Endothelial cell of umbilical vein (primary cell): Measurements from ENCODE around the gene DCLRE1A. TPM values are rescaled to one million over a fixed set of nuclear protein-coding genes. Genes with fewer than 3 reads are reported as not detected.
A peak's percentile ranks its signal among the peaks of the same experiment; 100 is the strongest.

Source experiments
- BruUV-seq: library from RNA; stranded (reverse); fragments of 400-500 nt; replicated peaks from 2 replicates; lab custom pipeline; 2021; lab: Mats Ljungman, UMichigan
- CTCF ChIA-PET: fragments of 300-600, 350-600 bp; sonication (Branson Sonifier 250); formaldehyde crosslinking; loops from one replicate; lab custom pipeline; 2021; ENCODE audit warnings: antibody characterized with exemption, inconsistent platforms; lab: Charles Lee
- POLR2A ChIA-PET: fragments of 300-600, 350-600 bp; sonication (Branson Sonifier 250); formaldehyde crosslinking; loops from one replicate; lab custom pipeline; 2021; ENCODE audit warnings: antibody characterized with exemption, inconsistent platforms; lab: Charles Lee
- DNase-seq: peaks from one replicate; pipeline ENCODE4 v3.0.0-alpha.2; 2011; ENCODE audit warnings: low read depth, low spot score
- FAIRE-seq: peaks from 2 replicates; lab custom pipeline; 2011; peaks lifted over from hg19 to GRCh38; lab: Jason Lieb, UNC
- H2AFZ ChIP-seq: 2 replicates; pipeline ENCODE4 v1.6.0; 2012; ENCODE audit warnings: low read depth, low read length, control low read depth, inconsistent platforms
- H3K27ac ChIP-seq: 2 replicates; pipeline ENCODE4 v1.5.1; 2011; ENCODE audit warnings: low read depth, mild to moderate bottlenecking, control low read depth, low read length, moderate library complexity; ENCODE audit not compliant: insufficient read depth
- H3K27me3 ChIP-seq, 2 experiments: 2 replicates each; pipeline versions ENCODE4 v1.6.0 to v1.6.1; 2011; ENCODE audit warnings: low read length in 2 of 2, mixed read lengths in 1 of 2; ENCODE audit not compliant: control insufficient read depth in 2 of 2, insufficient read depth in 2 of 2
- H3K36me3 ChIP-seq, 2 experiments: 2 replicates in 1 of 2; 3 replicates in 1 of 2; pipeline ENCODE4 v1.5.1; 2011; ENCODE audit warnings: low read length in 2 of 2, mild to moderate bottlenecking in 1 of 2, moderate library complexity in 1 of 2; ENCODE audit not compliant: control insufficient read depth in 2 of 2, insufficient read depth in 2 of 2; ENCODE audit errors: extremely low read depth in 1 of 2
- H3K4me1 ChIP-seq: 3 replicates; pipeline ENCODE4 v1.5.1; 2011; ENCODE audit warnings: mild to moderate bottlenecking, low read length; ENCODE audit not compliant: control insufficient read depth, insufficient read depth; ENCODE audit errors: extremely low read depth
- H3K4me2 ChIP-seq: 2 replicates; pipeline ENCODE4 v1.6.1; 2011; ENCODE audit warnings: low read length, control low read depth, mixed read lengths; ENCODE audit not compliant: insufficient read depth
- H3K4me3 ChIP-seq, 3 experiments: fragments of 200-600 bp in 1 of 3; sonication (generic), shearing (Covaris generic) in 1 of 3; replicated peaks in 1 of 3; 2 replicates each; pipeline ENCODE4 v1.5.1; 2011 to 2016; ENCODE audit warnings: control low read depth in 3 of 3, low read length in 3 of 3, mild to moderate bottlenecking in 2 of 3, inconsistent platforms in 1 of 3, low read depth in 1 of 3, moderate library complexity in 1 of 3; ENCODE audit not compliant: insufficient read depth in 1 of 3
- H3K79me2 ChIP-seq: 2 replicates; pipeline ENCODE4 v1.6.0; 2012; ENCODE audit warnings: low read length, inconsistent platforms; ENCODE audit not compliant: control insufficient read depth, insufficient read depth
- H3K9ac ChIP-seq: replicated peaks from 2 replicates; pipeline ENCODE3; 2011; ENCODE audit warnings: low read length, control low read depth; ENCODE audit not compliant: insufficient read depth; ENCODE audit errors: extremely low read depth
- H3K9me1 ChIP-seq: replicated peaks from 3 replicates; pipeline ENCODE4 v1.6.0; 2011; ENCODE audit warnings: mild to moderate bottlenecking, low read length; ENCODE audit not compliant: control insufficient read depth, insufficient read depth; ENCODE audit errors: extremely low read depth
- H3K9me3 ChIP-seq: replicated peaks from 2 replicates; pipeline ENCODE4 v1.5.1; 2012; ENCODE audit warnings: low read length, inconsistent platforms; ENCODE audit not compliant: control insufficient read depth, insufficient read depth
- H4K20me1 ChIP-seq: replicated peaks from 2 replicates; pipeline ENCODE3; 2011; ENCODE audit warnings: mild to moderate bottlenecking, low read length; ENCODE audit not compliant: control insufficient read depth, insufficient read depth; ENCODE audit errors: extremely low read depth
- CTCF ChIP-seq, 2 donors: IDR thresholded peaks; 1 replicate in 1 of 2; 2 replicates in 1 of 2; pipeline ENCODE4 v1.5.1; 2011; ENCODE audit warnings: low read length in 2 of 2, mild to moderate bottlenecking in 2 of 2, moderate library complexity in 2 of 2, control low read depth in 1 of 2, inconsistent platforms in 1 of 2, low read depth in 1 of 2; ENCODE audit not compliant: insufficient read depth in 1 of 2; ENCODE audit errors: extremely low read depth in 1 of 2
- EZH2 ChIP-seq: IDR thresholded peaks from 2 replicates; pipeline ENCODE4 v1.6.1; 2012; ENCODE audit warnings: borderline replicate concordance, low read depth, mild to moderate bottlenecking, moderate library complexity, low read length, inconsistent platforms; ENCODE audit not compliant: severe bottlenecking
- FOS ChIP-seq: IDR thresholded peaks from 2 replicates; pipeline ENCODE4 v1.6.1; 2011; ENCODE audit warnings: mild to moderate bottlenecking, low read length, moderate library complexity, borderline replicate concordance; ENCODE audit not compliant: insufficient read depth
- GATA2 ChIP-seq: IDR thresholded peaks from 2 replicates; pipeline ENCODE4 v1.7.0; 2011; ENCODE audit warnings: low read depth, mild to moderate bottlenecking, moderate library complexity, mixed read lengths, low read length; ENCODE audit not compliant: insufficient read length, insufficient read depth
- JUN ChIP-seq: IDR thresholded peaks from 2 replicates; pipeline ENCODE4 v1.6.1; 2011; ENCODE audit warnings: borderline replicate concordance, low read depth; ENCODE audit not compliant: insufficient read length, insufficient read depth
- MAX ChIP-seq: IDR thresholded peaks from 2 replicates; pipeline ENCODE4 v1.6.1; 2011; ENCODE audit not compliant: insufficient read depth, insufficient read length
- MYC ChIP-seq: IDR thresholded peaks from one replicate; pipeline ENCODE4 v1.6.1; 2011; ENCODE audit warnings: mild to moderate bottlenecking, low read depth, low read length
- POLR2A ChIP-seq: IDR thresholded peaks from 2 replicates; pipeline ENCODE4 v1.6.1; 2012; ENCODE audit warnings: low read depth, mild to moderate bottlenecking, control low read depth, low read length
- POLR2AphosphoS5 ChIP-seq: IDR thresholded peaks from 2 replicates; pipeline ENCODE4 v1.6.1; 2012; ENCODE audit warnings: low read depth, mild to moderate bottlenecking, control low read depth, low read length, moderate library complexity; ENCODE audit not compliant: insufficient read depth
- dilution Hi-C: fragments of 300-500 bp; cut with MboI; formaldehyde crosslinking; loops from one replicate; pipeline ENCODE4 v1.15.0; 2019; ENCODE audit warnings: low sequenced_read_pairs; ENCODE audit not compliant: extremely low pct_ligation_motif_present
- intact Hi-C: fragments of 100-400 bp; cut with micrococcal nuclease; formaldehyde crosslinking; loops from one replicate; pipeline ENCODE4 v1.10.0; 2022
- polyA plus RNA-seq, 4 experiments: library from polyadenylated mRNA; depleted of rRNA in 3 of 4; stranded (reverse) in 3 of 4; unstranded in 1 of 4; fragments of >200 nt; gene quantifications; 2 replicates each; pipeline versions ENCODE4 v1.2.1 to v1.2.3, GENCODE V29; 2011 to 2012; ENCODE audit warnings: missing spikeins in 1 of 4
- total RNA-seq: library from RNA; stranded (reverse); gene quantifications from 2 replicates; pipeline ENCODE4 v1.2.3, GENCODE V29; 2021

Gene DCLRE1A
- total and polyA plus RNA-seq, 2 donors (not counting 3 experiments of a cell fraction or from before 2014, with no cell fraction given), result 3.6 to 6.7 TPM

GRCh38 chr10:113872139-113873030, 18.5 kb upstream of the DCLRE1A start:
- Histone ChIP-seq H3K9me3 (no peaks in the 10 kb centered on the region), H3K27ac (no peak overlapping the region), H4K20me1 (no peaks in the 10 kb centered on the region), H3K9ac (no peak overlapping the region), H3K4me2 (no peak overlapping the region), H3K79me2 (peaks cover 52% of the 10 kb centered on the region), H3K36me3 (peaks cover 0 to under 1% of the 10 kb centered on the region in 2 experiments), H3K4me3 (no peak overlapping the region), H3K9me1 (no peaks in the 10 kb centered on the region), H3K27me3 (no peaks in the 10 kb centered on the region), H3K4me1 (peaks cover 14% of the 10 kb centered on the region), H2AFZ (no peak overlapping the region)
- intact Hi-C loops (loop anchor here (5.0 kb wide), 1 partner anchor 230 kb away; no protein-coding TSS in a partner anchor), dilution Hi-C loops (no loop called here)
- BruUV-seq, result no TSS peak
- DNase-seq (no peak), FAIRE-seq (peak; percentile 54)
- TF ChIP-seq EZH2, result no peak
- no peak for TF ChIP-seq POLR2AphosphoS5
- ChIA-PET CTCF (interaction anchor here (0.6 to 1.9 kb wide), 12 partner anchors 17 to 240 kb away, joined by 3 to 7 read pairs (median 3); partner anchors contain the start of gene ADRB1), POLR2A (no interaction called here)

GRCh38 chr10:113869789-113870188, 15.9 kb upstream of the DCLRE1A start:
- CTCF ChIA-PET, result no interaction called here
- Histone ChIP-seq H4K20me1 (no peaks in the 10 kb centered on the region), H3K36me3 (no peaks in the 10 kb centered on the region), H3K4me3 (no peak overlapping the region), H3K4me2 (no peak overlapping the region), H3K27me3 (no peaks in the 10 kb centered on the region), H3K4me1 (peaks cover 8% of the 10 kb centered on the region), H3K9ac (no peak overlapping the region), H2AFZ (no peak overlapping the region), H3K79me2 (peaks cover 47% of the 10 kb centered on the region), H3K27ac (no peak overlapping the region), H3K9me3 (no peaks in the 10 kb centered on the region), H3K9me1 (no peaks in the 10 kb centered on the region)
- DNase-seq (no peak), FAIRE-seq (no peak)
- POLR2A ChIA-PET, result no interaction called here
- intact Hi-C loops (loop anchor here (5.0 kb wide), 1 partner anchor 233 kb away; no protein-coding TSS in a partner anchor), dilution Hi-C loops (no loop called here)
- TF ChIP-seq EZH2 (no peak), POLR2AphosphoS5 (no peak), JUN (no peak), GATA2 (no peak), POLR2A (no peak), MAX (no peak), FOS (no peak), CTCF (IDR thresholded peaks at IDR 0.05; ENCODE audit: extremely low read depth in 1 of 2, insufficient read depth in 1 of 2, low read depth in 1 of 2, low read length in 2 of 2) (no peak), MYC (no peak)
- BruUV-seq, result no TSS peak
